OCI-LY1 (cell line): ENCODE data around the gene GFOD1.

ENCODE experiments used
- H2AFZ ChIP-seq: fragments of 200-600 bp; sonication (generic), shearing (Covaris generic); 2 replicates; pipeline ENCODE4 v1.6.0; 2014; ENCODE audit warnings: antibody characterized with exemption, mild to moderate bottlenecking, low read length
- H3F3A ChIP-seq: fragments of 200-600 bp; sonication (generic), shearing (Covaris generic); 2 replicates; pipeline ENCODE4 v1.6.0; 2014; ENCODE audit warnings: mild to moderate bottlenecking, antibody characterized with exemption, low read length, moderate library complexity; ENCODE audit not compliant: insufficient read depth
- H3K27ac ChIP-seq: fragments of 200-600 bp; sonication (generic); 2 replicates; pipeline ENCODE4 v1.5.1; 2014; ENCODE audit warnings: low read length, mixed run types, mild to moderate bottlenecking, low read depth; ENCODE audit not compliant: poor library complexity, severe bottlenecking
- H3K27me3 ChIP-seq: fragments of 200-600 bp; sonication (generic); 2 replicates; pipeline ENCODE4 v1.6.0; 2014; ENCODE audit warnings: antibody characterized with exemption, mild to moderate bottlenecking, low read length, moderate library complexity; ENCODE audit not compliant: insufficient read depth
- H3K36me3 ChIP-seq: fragments of 200-600 bp; sonication (generic); 2 replicates; pipeline ENCODE4 v1.6.1; 2014; ENCODE audit warnings: mild to moderate bottlenecking, antibody characterized with exemption, low read length, moderate library complexity, mixed read lengths; ENCODE audit not compliant: insufficient read depth
- H3K4me1 ChIP-seq: fragments of 200-600 bp; sonication (generic); 2 replicates; pipeline ENCODE4 v1.5.1; 2014; ENCODE audit warnings: mild to moderate bottlenecking, low read length, moderate library complexity; ENCODE audit not compliant: insufficient read depth, severe bottlenecking
- H3K4me2 ChIP-seq: fragments of 200-600 bp; sonication (generic), shearing (Covaris generic); 2 replicates; pipeline ENCODE4 v1.6.1; 2014; ENCODE audit warnings: low read length
- H3K4me3 ChIP-seq: fragments of 200-600 bp; sonication (generic); 2 replicates; pipeline ENCODE4 v1.5.1; 2014; ENCODE audit warnings: low read length, low read depth, mild to moderate bottlenecking, mixed read lengths; ENCODE audit not compliant: poor library complexity, severe bottlenecking
- H3K79me2 ChIP-seq: fragments of 200-600 bp; shearing (Covaris generic); 2 replicates; pipeline ENCODE4 v1.6.1; 2016; ENCODE audit warnings: mixed run types, low read length, mixed read lengths; ENCODE audit not compliant: insufficient read depth
- H3K9ac ChIP-seq: fragments of 200-600 bp; sonication (generic), shearing (Covaris generic); 2 replicates; pipeline ENCODE4 v1.6.1; 2014; ENCODE audit warnings: mild to moderate bottlenecking, low read length, mixed read lengths
- H3K9me2 ChIP-seq: fragments of 200-600 bp; sonication (generic), shearing (Covaris generic); 2 replicates; pipeline ENCODE4 v1.6.1; 2014; ENCODE audit warnings: low read depth, mild to moderate bottlenecking, low read length, mixed read lengths
- H3K9me3 ChIP-seq: fragments of 200-600 bp; shearing (Covaris generic); 2 replicates; pipeline ENCODE4 v1.6.1; 2014; ENCODE audit warnings: low read length, mixed read lengths
- H4K20me1 ChIP-seq: fragments of 200-600 bp; sonication (generic), shearing (Covaris generic); 2 replicates; pipeline ENCODE4 v1.6.0; 2016; ENCODE audit warnings: mild to moderate bottlenecking, low read length; ENCODE audit not compliant: insufficient read depth
- EZH2 ChIP-seq: fragments of 200-600 bp; sonication (generic), shearing (Covaris generic); IDR thresholded peaks from 2 replicates; pipeline ENCODE4 v1.8.0; 2017; ENCODE audit warnings: borderline replicate concordance, mixed run types, mild to moderate bottlenecking, antibody characterized with exemption, low read length, moderate library complexity, mixed read lengths
- TF ChIP-seq, protein P1 (sequence below): fragments of 200-600 bp; sonication (generic), shearing (Covaris generic); IDR thresholded peaks from 2 replicates; pipeline ENCODE4 v1.5.1; 2017; ENCODE audit warnings: mild to moderate bottlenecking, antibody characterized with exemption, low read length, moderate library complexity, mixed read lengths

GFOD1 gene

DNA sequence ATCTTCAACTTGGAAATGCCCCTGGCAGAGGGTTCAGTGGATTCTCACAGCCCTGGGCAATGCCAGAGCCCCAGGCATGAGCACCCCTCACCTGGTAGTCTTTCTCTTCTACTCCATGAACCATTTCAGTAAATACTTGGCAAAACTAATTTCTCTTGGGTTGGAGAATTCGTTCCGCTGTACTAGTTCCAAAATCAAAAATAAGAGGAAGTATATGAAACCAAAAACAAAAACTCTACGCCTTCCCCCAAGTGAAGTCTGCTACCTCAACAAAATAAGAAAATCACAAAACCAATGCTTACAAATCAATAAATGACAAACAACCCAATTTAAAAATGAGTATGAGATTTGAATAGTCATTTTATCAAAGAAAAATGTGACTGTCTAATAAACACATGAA is 12.6 kb downstream of the GFOD1 start:
- no peak overlapping the region for H2AFZ ChIP-seq
- H3K27ac ChIP-seq = peak overlapping the region; percentile 59
- H3K4me3 ChIP-seq = no peak overlapping the region
- H3K9me3 ChIP-seq = peaks cover 3% of the 10 kb centered on the region; the same call in 1 of the 2 replicates
- peaks cover 48% of the 10 kb centered on the region for H3K36me3 ChIP-seq
- H3K4me2 ChIP-seq = peak overlapping the region; percentile 23; the same call in 1 of the 2 replicates
- H4K20me1 ChIP-seq = no peaks in the 10 kb centered on the region
- no peak for TF ChIP-seq EZH2
- TF ChIP-seq, protein P1, sequence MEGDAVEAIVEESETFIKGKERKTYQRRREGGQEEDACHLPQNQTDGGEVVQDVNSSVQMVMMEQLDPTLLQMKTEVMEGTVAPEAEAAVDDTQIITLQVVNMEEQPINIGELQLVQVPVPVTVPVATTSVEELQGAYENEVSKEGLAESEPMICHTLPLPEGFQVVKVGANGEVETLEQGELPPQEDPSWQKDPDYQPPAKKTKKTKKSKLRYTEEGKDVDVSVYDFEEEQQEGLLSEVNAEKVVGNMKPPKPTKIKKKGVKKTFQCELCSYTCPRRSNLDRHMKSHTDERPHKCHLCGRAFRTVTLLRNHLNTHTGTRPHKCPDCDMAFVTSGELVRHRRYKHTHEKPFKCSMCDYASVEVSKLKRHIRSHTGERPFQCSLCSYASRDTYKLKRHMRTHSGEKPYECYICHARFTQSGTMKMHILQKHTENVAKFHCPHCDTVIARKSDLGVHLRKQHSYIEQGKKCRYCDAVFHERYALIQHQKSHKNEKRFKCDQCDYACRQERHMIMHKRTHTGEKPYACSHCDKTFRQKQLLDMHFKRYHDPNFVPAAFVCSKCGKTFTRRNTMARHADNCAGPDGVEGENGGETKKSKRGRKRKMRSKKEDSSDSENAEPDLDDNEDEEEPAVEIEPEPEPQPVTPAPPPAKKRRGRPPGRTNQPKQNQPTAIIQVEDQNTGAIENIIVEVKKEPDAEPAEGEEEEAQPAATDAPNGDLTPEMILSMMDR = no peak
- peaks cover 55% of the 10 kb centered on the region for H3K4me1 ChIP-seq
- no peaks in the 10 kb centered on the region for H3K9me2 ChIP-seq
- no peaks in the 10 kb centered on the region for H3K27me3 ChIP-seq
- H3K9ac ChIP-seq = no peak overlapping the region
- no peaks in the 10 kb centered on the region for H3F3A ChIP-seq
- H3K79me2 ChIP-seq = peaks cover 29% of the 10 kb centered on the region; the same call in 1 of the 2 replicates

DNA sequence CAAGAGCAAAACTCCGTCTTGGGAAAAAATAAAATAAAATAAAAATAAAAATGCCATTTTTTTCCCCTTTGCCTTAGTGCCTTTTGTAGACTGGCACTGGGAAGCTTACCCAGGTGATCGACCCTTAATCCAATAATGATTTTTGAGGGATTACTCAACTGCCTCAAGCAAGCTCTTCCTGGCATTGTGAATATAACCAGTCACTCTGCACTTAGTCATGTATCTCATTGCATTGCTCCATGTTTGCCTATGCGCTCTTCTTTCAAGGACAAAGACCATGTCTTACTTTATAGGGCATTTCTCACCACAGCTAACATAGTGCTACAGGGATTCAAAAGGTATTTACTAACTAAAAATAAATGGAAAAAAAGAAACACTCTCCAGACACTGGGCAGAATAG is 13.0 kb downstream of the GFOD1 start:
- no peak overlapping the region for H2AFZ ChIP-seq
- TF ChIP-seq, protein P1 = no peak
- TF ChIP-seq EZH2 = no peak
- no peaks in the 10 kb centered on the region for H3F3A ChIP-seq
- H3K9ac ChIP-seq = no peak overlapping the region
- peaks cover 46% of the 10 kb centered on the region for H3K36me3 ChIP-seq
- H4K20me1 ChIP-seq = no peaks in the 10 kb centered on the region
- H3K4me3 ChIP-seq = no peak overlapping the region
- 0 out of 2 replicates have a peak overlapping the region, but pooled peaks have one; percentile 23 for H3K4me2 ChIP-seq
- no peaks in the 10 kb centered on the region for H3K27me3 ChIP-seq
- peak overlapping the region; percentile 59 for H3K27ac ChIP-seq
- no peaks in the 10 kb centered on the region for H3K9me2 ChIP-seq
- peaks cover 31% of the 10 kb centered on the region; the same call in 1 of the 2 replicates for H3K79me2 ChIP-seq
- peaks cover 51% of the 10 kb centered on the region for H3K4me1 ChIP-seq
- H3K9me3 ChIP-seq = peaks cover 3% of the 10 kb centered on the region; the same call in 1 of the 2 replicates

DNA sequence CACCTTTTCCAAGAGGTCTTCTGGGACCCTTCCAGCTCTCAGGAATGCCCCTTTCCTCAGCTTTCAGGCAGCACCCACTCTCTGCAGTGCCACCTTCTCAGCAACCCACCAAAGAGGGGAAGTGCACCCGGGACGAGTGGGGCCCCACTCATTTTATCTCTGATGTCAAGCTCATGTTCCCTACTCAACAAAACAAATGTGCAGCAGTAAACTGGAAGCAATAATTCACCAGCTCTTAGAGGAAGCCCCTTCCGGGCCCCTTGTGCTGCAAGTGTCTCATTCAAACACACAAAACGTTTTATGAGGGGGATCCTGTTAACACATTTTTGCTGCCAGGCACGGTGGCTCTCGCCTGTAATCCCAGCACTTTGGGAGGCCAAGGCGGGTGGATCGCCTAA is 13.6 kb downstream of the GFOD1 start:
- Histone ChIP-seq H2AFZ (no peak overlapping the region), H3K4me2 (no peak overlapping the region), H3K27ac (peak overlapping the region; percentile 47), H3K27me3 (no peaks in the 10 kb centered on the region), H3K36me3 (peaks cover 48% of the 10 kb centered on the region), H3K9me2 (no peaks in the 10 kb centered on the region), H3K4me3 (no peak overlapping the region), H3F3A (no peaks in the 10 kb centered on the region), H3K9ac (no peak overlapping the region), H3K9me3 (peaks cover 3% of the 10 kb centered on the region; the same call in 1 of the 2 replicates), H3K79me2 (peaks cover 34% of the 10 kb centered on the region; the same call in 1 of the 2 replicates), H4K20me1 (no peaks in the 10 kb centered on the region), H3K4me1 (peaks cover 45% of the 10 kb centered on the region)
- no peak for TF ChIP-seq EZH2
